ENCODE results near the gene ARHGAP10.

The ARHGAP10 gene

DNA sequence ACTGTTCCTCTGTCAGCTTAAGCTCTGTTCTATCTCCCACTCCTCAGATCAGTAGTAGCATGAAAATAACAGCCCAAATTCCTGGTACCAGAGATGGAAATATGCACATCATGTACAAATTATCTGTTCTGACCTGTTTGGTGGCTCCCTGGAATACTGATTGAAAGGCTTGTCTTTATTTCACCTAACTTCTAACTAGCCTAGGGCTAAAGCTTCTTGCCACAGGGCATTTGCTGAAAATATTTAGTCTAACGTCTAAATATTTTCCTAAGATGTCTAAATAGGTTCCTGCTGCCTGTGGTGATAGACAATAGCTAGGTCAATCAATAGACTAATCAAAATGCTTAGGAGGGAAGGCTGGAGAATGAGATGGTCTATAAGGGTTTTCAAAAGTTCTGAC, 35.0 kb upstream of the ARHGAP10 start:
- Histone ChIP-seq H3K4me3 (IDR thresholded peaks at IDR 0.05; ENCODE audit: insufficient read depth, low read depth, low read length) (no peak overlapping the region), H3K27me3 (ENCODE audit: insufficient read depth, low read depth) (no peaks in the 10 kb centered on the region), H3K27ac (no peak overlapping the region), H3K4me2 (no peak overlapping the region), H3K79me2 (ENCODE audit: insufficient read depth, low read depth) (no peaks in the 10 kb centered on the region), H3K9ac (no peak overlapping the region), H3K4me1 (ENCODE audit: low read depth, poor library complexity, severe bottlenecking) (no peaks in the 10 kb centered on the region), H2AFZ (ENCODE audit: low read depth) (no peak overlapping the region), H3K36me3 (ENCODE audit: insufficient read depth) (no peaks in the 10 kb centered on the region), H4K20me1 (ENCODE audit: insufficient read depth) (no peaks in the 10 kb centered on the region)
- TF ChIP-seq, protein P1, sequence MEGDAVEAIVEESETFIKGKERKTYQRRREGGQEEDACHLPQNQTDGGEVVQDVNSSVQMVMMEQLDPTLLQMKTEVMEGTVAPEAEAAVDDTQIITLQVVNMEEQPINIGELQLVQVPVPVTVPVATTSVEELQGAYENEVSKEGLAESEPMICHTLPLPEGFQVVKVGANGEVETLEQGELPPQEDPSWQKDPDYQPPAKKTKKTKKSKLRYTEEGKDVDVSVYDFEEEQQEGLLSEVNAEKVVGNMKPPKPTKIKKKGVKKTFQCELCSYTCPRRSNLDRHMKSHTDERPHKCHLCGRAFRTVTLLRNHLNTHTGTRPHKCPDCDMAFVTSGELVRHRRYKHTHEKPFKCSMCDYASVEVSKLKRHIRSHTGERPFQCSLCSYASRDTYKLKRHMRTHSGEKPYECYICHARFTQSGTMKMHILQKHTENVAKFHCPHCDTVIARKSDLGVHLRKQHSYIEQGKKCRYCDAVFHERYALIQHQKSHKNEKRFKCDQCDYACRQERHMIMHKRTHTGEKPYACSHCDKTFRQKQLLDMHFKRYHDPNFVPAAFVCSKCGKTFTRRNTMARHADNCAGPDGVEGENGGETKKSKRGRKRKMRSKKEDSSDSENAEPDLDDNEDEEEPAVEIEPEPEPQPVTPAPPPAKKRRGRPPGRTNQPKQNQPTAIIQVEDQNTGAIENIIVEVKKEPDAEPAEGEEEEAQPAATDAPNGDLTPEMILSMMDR (conservative IDR thresholded peaks at IDR 0.05; ENCODE audit: low read depth, low read length), result no peak

DNA sequence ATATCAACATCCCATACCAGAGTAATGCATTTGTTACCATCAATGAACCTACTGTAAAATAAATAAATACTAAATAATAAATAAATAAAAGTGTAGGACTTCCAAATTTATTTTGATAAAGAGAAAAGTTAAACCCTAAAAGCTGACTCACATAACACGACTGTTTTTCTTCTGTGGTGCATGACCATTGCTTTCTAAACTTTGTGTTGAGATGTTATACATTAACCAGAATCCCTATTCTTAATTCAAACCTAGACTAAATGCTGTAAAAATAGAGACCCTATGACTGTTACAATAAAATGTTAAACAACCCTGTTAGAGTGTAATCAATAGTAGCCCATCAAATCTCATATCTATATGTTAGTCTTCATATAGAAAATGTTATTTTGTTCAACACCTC, 27.0 kb upstream of the ARHGAP10 start:
- no peaks in the 10 kb centered on the region for H3K79me2 ChIP-seq (ENCODE audit: insufficient read depth, low read depth)
- peaks cover 4% of the 10 kb centered on the region for H3K4me1 ChIP-seq (ENCODE audit: low read depth, poor library complexity, severe bottlenecking)
- H3K27ac ChIP-seq, result no peak overlapping the region
- TF ChIP-seq, protein P1 (conservative IDR thresholded peaks at IDR 0.05; ENCODE audit: low read depth, low read length), result no peak
- H2AFZ ChIP-seq (ENCODE audit: low read depth), result no peak overlapping the region
- H3K9ac ChIP-seq, result no peak overlapping the region
- no peaks in the 10 kb centered on the region for H3K27me3 ChIP-seq (ENCODE audit: insufficient read depth, low read depth)
- no peaks in the 10 kb centered on the region for H4K20me1 ChIP-seq (ENCODE audit: insufficient read depth)
- no peak overlapping the region for H3K4me2 ChIP-seq
- H3K4me3 ChIP-seq (IDR thresholded peaks at IDR 0.05; ENCODE audit: insufficient read depth, low read depth, low read length), result no peak overlapping the region
- H3K36me3 ChIP-seq (ENCODE audit: insufficient read depth), result no peaks in the 10 kb centered on the region

DNA sequence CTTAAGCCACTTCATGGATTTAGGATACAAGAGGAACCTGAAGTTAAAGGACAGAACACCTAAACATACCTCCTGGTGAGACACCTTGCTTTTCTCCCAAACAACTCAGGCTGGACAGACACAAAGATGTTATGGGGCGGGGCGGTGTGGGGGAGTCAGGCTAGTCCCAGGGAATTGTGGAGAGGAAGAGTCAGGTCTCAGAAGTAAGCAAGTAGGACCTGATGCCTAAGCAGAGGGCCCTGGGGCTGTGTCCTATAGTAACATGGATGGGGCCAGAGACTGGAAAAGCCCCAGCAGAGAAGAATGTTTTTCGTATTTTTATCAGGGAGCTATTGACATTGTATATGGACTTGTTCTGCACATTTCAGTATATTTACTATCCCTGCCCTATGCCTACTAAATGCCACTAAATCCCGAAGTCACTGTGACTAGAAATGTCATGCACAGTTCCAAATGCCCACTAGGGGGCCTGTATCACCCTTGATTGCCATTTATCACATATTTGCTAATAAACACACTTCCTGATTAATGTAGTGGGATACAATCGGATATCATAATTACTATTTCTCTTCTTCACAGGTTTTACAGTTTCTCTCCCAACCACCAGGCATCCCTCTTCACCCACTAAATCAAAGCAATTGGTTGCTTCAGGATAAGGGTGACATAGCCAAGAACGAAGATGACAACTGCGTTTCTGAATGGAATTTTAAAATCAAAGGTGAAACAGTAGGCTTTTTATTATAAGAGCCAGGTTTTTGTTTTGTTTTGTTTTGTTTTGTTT, 23.8 kb upstream of the ARHGAP10 start:
- Histone ChIP-seq H3K27ac (no peak overlapping the region), H3K4me2 (no peak overlapping the region), H3K4me3 (IDR thresholded peaks at IDR 0.05; ENCODE audit: insufficient read depth, low read depth, low read length) (no peak overlapping the region), H3K4me1 (ENCODE audit: low read depth, poor library complexity, severe bottlenecking) (peaks cover 4% of the 10 kb centered on the region), H3K27me3 (ENCODE audit: insufficient read depth, low read depth) (no peaks in the 10 kb centered on the region), H3K36me3 (ENCODE audit: insufficient read depth) (no peaks in the 10 kb centered on the region), H3K79me2 (ENCODE audit: insufficient read depth, low read depth) (no peaks in the 10 kb centered on the region), H3K9ac (no peak overlapping the region), H2AFZ (ENCODE audit: low read depth) (no peak overlapping the region; the same call in 1 of the 2 replicates), H4K20me1 (ENCODE audit: insufficient read depth) (no peaks in the 10 kb centered on the region)
- TF ChIP-seq, protein P1 (conservative IDR thresholded peaks at IDR 0.05; ENCODE audit: low read depth, low read length), result peak; percentile 98

DNA sequence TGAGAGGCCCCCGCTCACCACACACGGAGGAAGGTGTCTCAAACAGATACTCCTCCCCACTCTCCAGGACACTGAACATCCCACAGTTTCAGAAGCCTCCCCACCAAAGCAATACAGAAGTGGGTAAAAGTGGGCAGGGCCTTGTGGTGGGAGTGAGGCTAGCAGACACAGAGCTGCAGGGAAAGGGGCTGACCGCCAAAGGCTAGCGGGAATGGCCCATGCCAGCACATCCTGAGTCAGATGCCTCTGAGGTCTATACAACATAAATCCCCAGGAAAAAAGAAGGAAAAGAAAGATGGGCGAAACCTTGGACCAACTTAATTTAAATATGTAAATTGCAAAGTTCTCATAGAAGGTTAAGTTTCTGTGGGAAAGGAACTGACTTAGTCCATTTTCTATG, 21.9 kb upstream of the ARHGAP10 start:
- no peaks in the 10 kb centered on the region for H3K36me3 ChIP-seq (ENCODE audit: insufficient read depth)
- no peak overlapping the region for H3K4me3 ChIP-seq (IDR thresholded peaks at IDR 0.05; ENCODE audit: insufficient read depth, low read depth, low read length)
- H3K27me3 ChIP-seq (ENCODE audit: insufficient read depth, low read depth), result no peaks in the 10 kb centered on the region
- H4K20me1 ChIP-seq (ENCODE audit: insufficient read depth), result no peaks in the 10 kb centered on the region
- H3K27ac ChIP-seq, result no peak overlapping the region
- TF ChIP-seq, protein P1 (conservative IDR thresholded peaks at IDR 0.05; ENCODE audit: low read depth, low read length), result no peak
- no peak overlapping the region for H3K9ac ChIP-seq
- no peaks in the 10 kb centered on the region for H3K79me2 ChIP-seq (ENCODE audit: insufficient read depth, low read depth)
- no peak overlapping the region for H2AFZ ChIP-seq (ENCODE audit: low read depth)
- H3K4me1 ChIP-seq (ENCODE audit: low read depth, poor library complexity, severe bottlenecking), result peaks cover 4% of the 10 kb centered on the region
- no peak overlapping the region for H3K4me2 ChIP-seq

All from KMS-11 (cell line).